Tibial nerve (tissue), 4 donors: ENCODE measurements around the gene LBX2. TPM values are rescaled to one million over a fixed set of nuclear protein-coding genes. Genes with fewer than 3 reads are reported as not detected.

Experiments used
- DNase-seq, 2 donors: peaks; one replicate each; pipeline ENCODE4 v3.0.0-alpha.2; 2019; ENCODE audit warnings: low spot score in 2 of 2
- H3K27ac ChIP-seq, 4 donors: fragments of 200-600 bp; sonication (generic) in 3 of 4; one replicate each; pipeline ENCODE4 v1.5.1; 2017 to 2019; ENCODE audit warnings: mild to moderate bottlenecking in 1 of 4
- H3K27me3 ChIP-seq, 2 donors: fragments of 200-600 bp; sonication (generic) in 1 of 2; one replicate each; pipeline versions ENCODE4 v1.5.1 to v1.6.0; 2017 to 2019
- H3K36me3 ChIP-seq, 3 donors: fragments of 200-600 bp; sonication (generic); one replicate each; pipeline ENCODE4 v1.5.1; 2018 to 2019
- H3K4me1 ChIP-seq, 4 donors: fragments of 200-600 bp; sonication (generic) in 3 of 4; one replicate each; pipeline ENCODE4 v1.5.1; 2017 to 2019
- H3K4me3 ChIP-seq, 4 donors: fragments of 200-600 bp; sonication (generic) in 3 of 4; one replicate each; pipeline ENCODE4 v1.5.1; 2017 to 2019; ENCODE audit warnings: mild to moderate bottlenecking in 1 of 4, moderate library complexity in 1 of 4
- H3K9me3 ChIP-seq, 4 donors: fragments of 200-600 bp; sonication (generic) in 3 of 4; one replicate each; pipeline ENCODE4 v1.5.1; 2017 to 2019
- EP300 ChIP-seq, 2 donors: sonication (generic); formaldehyde crosslinking; IDR thresholded peaks; one replicate each; pipeline ENCODE4 v1.6.1; 2017; ENCODE audit warnings: antibody characterized with exemption in 2 of 2, mild to moderate bottlenecking in 1 of 2
- POLR2A ChIP-seq, 2 donors: fragments of 450-650 bp; IDR thresholded peaks; one replicate each; pipeline ENCODE4 v1.6.1; 2017; ENCODE audit warnings: antibody characterized with exemption in 2 of 2, mild to moderate bottlenecking in 2 of 2, moderate library complexity in 2 of 2
- WGBS, 2 donors: methylation state at CpG; one replicate each; pipeline ENCODE4 v1.1.5; 2018; 5-methylcytosine and 5-hydroxymethylcytosine counted together
- total RNA-seq, 4 donors: library from RNA; depleted of rRNA; stranded (reverse); fragments of >200 nt; gene quantifications; one replicate each; pipeline ENCODE4 v1.1.0, GENCODE V29; 2016
- TF ChIP-seq, protein P1 (sequence below), 5 experiments: fragments of 200-600 bp in 3 of 5; fragments of 450-650 bp in 2 of 5; sonication (generic) in 3 of 5; IDR thresholded peaks; one replicate each; pipeline ENCODE4 v1.5.1; 2016 to 2019; ENCODE audit warnings: antibody characterized with exemption in 5 of 5, mild to moderate bottlenecking in 3 of 5, moderate library complexity in 2 of 5

LBX2 gene
- total RNA-seq, 4 donors from 2014 or later = 0.20 to 4.4 (median 1.6) TPM

DNA sequence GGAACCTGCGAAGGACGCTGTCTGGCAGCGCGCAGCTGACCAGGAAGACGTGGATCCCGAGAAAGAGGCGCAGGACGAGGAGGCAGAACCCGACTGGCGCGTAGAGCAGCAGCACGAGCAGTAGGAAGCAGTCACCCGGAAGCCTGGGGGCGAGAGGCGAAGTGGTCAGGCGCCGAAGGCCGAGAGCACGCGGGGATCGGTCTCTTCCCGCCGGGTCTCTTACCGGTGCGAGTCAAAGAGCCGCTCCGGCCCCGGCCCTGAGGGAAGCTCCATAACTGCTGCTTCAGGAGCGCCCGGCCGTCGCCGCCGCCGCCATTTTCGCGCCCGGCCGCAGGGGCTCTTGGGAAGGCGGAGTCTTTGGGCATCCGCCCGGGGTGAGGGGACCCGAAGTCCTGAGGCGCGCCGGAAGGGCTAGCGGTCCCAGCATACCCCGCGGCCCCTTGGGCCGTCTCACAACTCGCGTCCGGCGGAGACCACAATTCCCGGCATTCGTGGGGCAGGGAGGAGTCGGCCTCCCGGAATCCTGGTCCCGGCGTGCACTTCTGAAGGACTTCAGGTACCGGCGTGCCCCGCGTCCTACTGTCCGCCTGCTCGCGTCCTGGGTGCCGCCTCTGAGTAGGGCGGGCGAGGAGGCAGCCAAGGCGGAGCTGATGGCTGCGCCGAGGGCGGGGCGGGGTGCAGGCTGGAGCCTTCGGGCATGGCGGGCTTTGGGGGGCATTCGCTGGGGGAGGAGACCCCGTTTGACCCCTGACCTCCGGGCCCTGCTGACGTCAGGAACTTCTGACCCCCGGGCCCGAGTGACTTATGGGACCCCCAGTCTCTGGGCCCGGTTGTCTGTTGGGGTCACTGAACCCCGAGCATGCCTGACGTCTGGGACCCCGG is 30.2 kb upstream of the LBX2 start, which contains the start of the genes AUP1 and HTRA2:
Gene AUP1, minus strand, starts transcription at position 350 of the 882 bp plus-strand sequence. Its CDS starts 77 bp downstream, at position 273.
Gene HTRA2, plus strand, starts transcription at position 577 of the 882 bp plus-strand sequence. Its CDS starts 74 bp downstream, at position 651.
- Histone ChIP-seq H3K27me3 (no peaks in the 10 kb centered on the region), H3K4me3 (peak within 1 kb of the TSS; percentile 63 to 96 (median 77)), H3K9me3 (no peaks in the 10 kb centered on the region), H3K27ac (peak within 1 kb of the TSS; percentile 72 to 90 (median 84)), H3K4me1 (peaks cover 0 to 34% (median 19%) of the 10 kb centered on the region in 4 donors), H3K36me3 (peaks cover 0 to 72% (median 12%) of the 10 kb centered on the region in 3 donors)
- WGBS, 2 donors = 0 to 2% methylated on average over 44 to 68 of the region's 87 CpGs
- peak; percentile 94 to 95 for DNase-seq
- peak; percentile 88 to 96 for TF ChIP-seq EP300 (IDR thresholded peaks at IDR 0.05)
- TF ChIP-seq POLR2A (IDR thresholded peaks at IDR 0.05) = peak; percentile 22 to 79
- TF ChIP-seq, protein P1, sequence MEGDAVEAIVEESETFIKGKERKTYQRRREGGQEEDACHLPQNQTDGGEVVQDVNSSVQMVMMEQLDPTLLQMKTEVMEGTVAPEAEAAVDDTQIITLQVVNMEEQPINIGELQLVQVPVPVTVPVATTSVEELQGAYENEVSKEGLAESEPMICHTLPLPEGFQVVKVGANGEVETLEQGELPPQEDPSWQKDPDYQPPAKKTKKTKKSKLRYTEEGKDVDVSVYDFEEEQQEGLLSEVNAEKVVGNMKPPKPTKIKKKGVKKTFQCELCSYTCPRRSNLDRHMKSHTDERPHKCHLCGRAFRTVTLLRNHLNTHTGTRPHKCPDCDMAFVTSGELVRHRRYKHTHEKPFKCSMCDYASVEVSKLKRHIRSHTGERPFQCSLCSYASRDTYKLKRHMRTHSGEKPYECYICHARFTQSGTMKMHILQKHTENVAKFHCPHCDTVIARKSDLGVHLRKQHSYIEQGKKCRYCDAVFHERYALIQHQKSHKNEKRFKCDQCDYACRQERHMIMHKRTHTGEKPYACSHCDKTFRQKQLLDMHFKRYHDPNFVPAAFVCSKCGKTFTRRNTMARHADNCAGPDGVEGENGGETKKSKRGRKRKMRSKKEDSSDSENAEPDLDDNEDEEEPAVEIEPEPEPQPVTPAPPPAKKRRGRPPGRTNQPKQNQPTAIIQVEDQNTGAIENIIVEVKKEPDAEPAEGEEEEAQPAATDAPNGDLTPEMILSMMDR (IDR thresholded peaks at IDR 0.05) = peak in 2 of 5 experiments; percentile 40 to 61

DNA sequence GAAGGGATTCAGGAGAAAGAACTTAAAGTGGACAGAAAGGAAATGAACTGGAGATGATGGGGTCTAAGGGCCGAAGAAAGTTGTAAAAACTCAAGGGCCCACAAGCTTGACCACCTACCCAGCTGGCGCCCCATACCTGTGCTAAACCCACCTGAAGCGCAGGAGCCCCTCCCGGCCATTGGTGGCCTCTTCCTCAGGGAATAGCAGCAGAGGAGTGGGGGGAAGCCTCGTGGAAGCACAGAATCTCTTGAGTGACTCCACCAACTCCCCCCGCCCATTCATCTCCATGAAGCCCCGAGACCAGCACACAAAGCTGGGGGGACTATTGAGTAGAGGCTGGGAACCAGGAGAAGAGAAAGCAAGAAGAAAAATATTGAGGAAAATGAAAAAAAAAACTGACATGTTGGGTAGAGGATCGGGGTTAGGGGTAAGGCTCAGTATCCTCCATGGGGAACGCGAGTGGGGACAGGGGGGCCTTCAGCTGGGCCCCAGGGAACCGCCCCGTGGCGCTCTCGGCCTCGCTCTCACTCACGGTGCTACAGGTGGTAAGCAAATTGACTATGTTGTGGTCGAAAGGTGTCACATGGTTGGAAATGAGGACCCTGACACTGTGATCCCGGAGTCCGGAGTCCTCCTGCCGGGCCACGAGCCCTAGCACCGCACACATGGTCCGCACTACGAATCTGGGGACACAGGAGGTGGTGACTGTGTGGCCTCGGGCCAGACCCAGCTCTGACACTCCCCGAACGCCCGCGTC is 29.4 kb upstream of the LBX2 start:
- TF ChIP-seq EP300 (IDR thresholded peaks at IDR 0.05) = no peak
- TF ChIP-seq, protein P1 (IDR thresholded peaks at IDR 0.05) = no peak
- TF ChIP-seq POLR2A (IDR thresholded peaks at IDR 0.05) = no peak
- Histone ChIP-seq H3K4me3 (peak overlapping the region; percentile 63 to 82 (median 68)), H3K36me3 (peaks cover 0 to 65% (median 12%) of the 10 kb centered on the region in 3 donors), H3K4me1 (peaks cover 0 to 34% (median 19%) of the 10 kb centered on the region in 4 donors), H3K9me3 (no peaks in the 10 kb centered on the region), H3K27me3 (no peaks in the 10 kb centered on the region), H3K27ac (peak overlapping the region; percentile 72 to 90 (median 82))
- WGBS, 2 donors = 15 to 16% methylated on average over 28 to 29 of the region's 29 CpGs
- DNase-seq = no peak

DNA sequence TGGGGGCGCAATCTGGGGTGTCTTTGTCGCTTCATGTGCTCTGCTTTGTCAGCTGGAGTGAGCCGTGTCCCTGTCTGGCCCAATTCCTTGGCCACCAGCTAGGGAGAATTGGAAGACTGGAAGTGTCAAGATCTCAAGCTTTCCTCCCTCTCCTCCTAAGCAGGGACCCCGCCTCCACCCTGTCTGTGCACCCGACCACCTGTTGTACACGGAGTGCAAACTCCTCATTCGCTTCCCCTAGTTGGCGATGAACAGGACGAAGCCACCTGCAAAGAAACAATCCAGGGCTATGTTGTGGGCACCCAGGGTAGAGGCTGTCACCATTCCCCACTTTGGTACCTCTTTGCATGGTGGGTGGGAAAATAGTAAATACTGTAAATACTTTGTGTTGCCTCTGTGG is 28.3 kb upstream of the LBX2 start:
- no peak overlapping the region for H3K27ac ChIP-seq
- H3K4me3 ChIP-seq = no peak overlapping the region
- no peaks in the 10 kb centered on the region for H3K9me3 ChIP-seq
- H3K36me3 ChIP-seq = peaks cover 0 to 55% (median 12%) of the 10 kb centered on the region in 3 donors
- no peaks in the 10 kb centered on the region for H3K27me3 ChIP-seq
- TF ChIP-seq, protein P1 (IDR thresholded peaks at IDR 0.05) = no peak
- TF ChIP-seq EP300 (IDR thresholded peaks at IDR 0.05) (no peak), POLR2A (IDR thresholded peaks at IDR 0.05) (no peak)
- WGBS, 2 donors = 90 to 94% methylated on average over 9 of the region's 9 CpGs
- peaks cover 0 to 34% (median 19%) of the 10 kb centered on the region in 4 donors for H3K4me1 ChIP-seq
- no peak for DNase-seq

DNA sequence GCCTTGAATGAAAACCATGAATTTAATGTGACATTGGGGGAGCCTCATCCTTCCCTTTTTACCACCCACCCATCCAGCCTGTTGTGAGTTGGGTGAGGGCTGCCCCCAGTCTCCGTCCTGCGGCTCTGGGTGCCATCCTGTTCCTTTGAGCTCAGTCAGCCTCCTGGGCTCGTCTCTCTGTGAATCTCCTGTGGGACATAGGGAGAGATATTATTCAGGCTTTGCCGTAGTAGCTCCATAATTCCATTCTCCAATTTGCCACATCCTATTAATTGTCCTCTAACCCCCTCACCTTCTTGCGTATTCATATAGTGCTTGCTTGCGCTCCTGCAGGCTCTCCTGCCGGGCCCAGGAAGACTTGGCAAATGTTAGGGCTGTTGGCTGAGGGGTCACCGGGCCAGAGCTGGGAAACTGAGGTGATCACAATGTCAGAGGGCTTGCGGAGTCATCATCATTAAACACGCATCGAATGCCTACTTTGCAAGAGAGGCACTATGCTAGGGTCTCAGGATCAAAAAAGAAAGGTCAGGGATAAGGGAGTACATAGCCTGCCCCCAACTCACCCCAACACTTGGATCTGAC is 27.3 kb upstream of the LBX2 start:
- TF ChIP-seq EP300 (IDR thresholded peaks at IDR 0.05) = no peak
- no peak for TF ChIP-seq POLR2A (IDR thresholded peaks at IDR 0.05)
- TF ChIP-seq, protein P1 (IDR thresholded peaks at IDR 0.05) = no peak
- Histone ChIP-seq H3K9me3 (no peaks in the 10 kb centered on the region), H3K27me3 (no peaks in the 10 kb centered on the region), H3K36me3 (peaks cover 0 to 46% (median 12%) of the 10 kb centered on the region in 3 donors), H3K27ac (no peak overlapping the region), H3K4me3 (no peak overlapping the region), H3K4me1 (peaks cover 0 to 30% (median 19%) of the 10 kb centered on the region in 4 donors)
- no peak for DNase-seq
- WGBS, 2 donors = 95 to 98% methylated on average over 11 of the region's 11 CpGs
